H1 (cell line): ENCODE results near the gene TFF2. TPM values are rescaled to one million over a fixed set of nuclear protein-coding genes. Genes with fewer than 3 reads are reported as not detected.

Experiments
- CTCF ChIA-PET: fragments of 300-600 bp; sonication (Branson Sonifier 250); formaldehyde crosslinking; loops from one replicate; lab custom pipeline; 2021; ENCODE audit not compliant: partially characterized antibody; lab: Charles Lee
- POLR2A ChIA-PET: fragments of 300-600 bp; sonication (Branson Sonifier 250); formaldehyde crosslinking; loops from one replicate; lab custom pipeline; 2021; ENCODE audit warnings: inconsistent platforms; ENCODE audit not compliant: partially characterized antibody; lab: Charles Lee
- DNase-seq, 2 experiments: peaks; one replicate each; pipeline versions ENCODE4 v3.0.0 to v3.0.0-alpha.2; 2010 to 2022; ENCODE audit warnings: low spot score in 2 of 2, low read depth in 1 of 2, mixed read lengths in 1 of 2
- FAIRE-seq: peaks from 2 replicates; lab custom pipeline; 2011; peaks lifted over from hg19 to GRCh38; lab: Jason Lieb, UNC
- H2AFZ ChIP-seq: 2 replicates; pipeline ENCODE4 v1.8.1; 2012; ENCODE audit warnings: low read length, inconsistent platforms
- H2AK5ac ChIP-seq: 2 replicates; pipeline ENCODE4 v1.6.1; 2013; ENCODE audit warnings: low read depth, low read length
- H2BK120ac ChIP-seq: replicated peaks from 2 replicates; pipeline ENCODE3; 2013; ENCODE audit warnings: low read depth, low read length, inconsistent platforms
- H2BK12ac ChIP-seq: 2 replicates; pipeline ENCODE4 v1.6.1; 2013; ENCODE audit warnings: low read depth, low read length
- H2BK15ac ChIP-seq: 2 replicates; pipeline ENCODE4 v1.6.1; 2013; ENCODE audit warnings: low read length
- H2BK20ac ChIP-seq: 2 replicates; pipeline ENCODE4 v1.6.1; 2013; ENCODE audit warnings: low read length
- H2BK5ac ChIP-seq: 2 replicates; pipeline ENCODE4 v1.6.1; 2013; ENCODE audit warnings: low read depth, low read length
- H3K14ac ChIP-seq: 2 replicates; pipeline ENCODE4 v1.6.1; 2013; ENCODE audit warnings: inconsistent platforms; ENCODE audit not compliant: insufficient read length
- H3K18ac ChIP-seq: 2 replicates; pipeline ENCODE4 v1.6.1; 2013; ENCODE audit warnings: low read length; ENCODE audit errors: extremely low read depth
- H3K23ac ChIP-seq: 2 replicates; pipeline ENCODE4 v1.6.1; 2013; ENCODE audit warnings: inconsistent platforms; ENCODE audit not compliant: insufficient read length
- H3K23me2 ChIP-seq: 2 replicates; pipeline ENCODE4 v1.6.1; 2013; ENCODE audit warnings: low read depth, low read length
- H3K27ac ChIP-seq: 2 replicates; pipeline ENCODE4 v1.6.1; 2011; ENCODE audit warnings: low read depth, low read length, inconsistent platforms
- H3K27me3 ChIP-seq, 4 experiments: replicated peaks in 1 of 4; 1 replicate in 1 of 4; 2 replicates in 3 of 4; pipeline versions ENCODE4 v1.6.1 to v1.8.1; 2011 to 2013; ENCODE audit warnings: low read length in 3 of 4, mild to moderate bottlenecking in 3 of 4, inconsistent platforms in 2 of 4, mixed read lengths in 2 of 4, moderate library complexity in 1 of 4; ENCODE audit not compliant: control insufficient read depth in 3 of 4, insufficient read depth in 3 of 4; ENCODE audit errors: extremely low read depth in 1 of 4
- H3K36me3 ChIP-seq, 4 experiments: 2 replicates each; pipeline versions ENCODE4 v1.6.1 to v1.8.1; 2011 to 2013; ENCODE audit warnings: mild to moderate bottlenecking in 4 of 4, low read length in 3 of 4, moderate library complexity in 2 of 4, control low read depth in 1 of 4, inconsistent platforms in 1 of 4; ENCODE audit not compliant: insufficient read depth in 4 of 4, control insufficient read depth in 2 of 4
- H3K4ac ChIP-seq: replicated peaks from 2 replicates; pipeline ENCODE3; 2013; ENCODE audit warnings: low read length, low read depth, mixed read lengths, inconsistent platforms; ENCODE audit not compliant: insufficient read length
- H3K4me1 ChIP-seq, 4 experiments: replicated peaks in 1 of 4; 1 replicate in 1 of 4; 2 replicates in 3 of 4; pipeline versions ENCODE4 v1.6.1 to v1.8.1; 2011 to 2013; ENCODE audit warnings: low read length in 3 of 4, inconsistent platforms in 2 of 4, mixed read lengths in 1 of 4; ENCODE audit not compliant: insufficient read depth in 4 of 4, control insufficient read depth in 3 of 4
- H3K4me2 ChIP-seq, 2 experiments: 2 replicates each; pipeline versions ENCODE4 v1.6.1 to v1.8.1; 2011 to 2013; ENCODE audit warnings: low read depth in 2 of 2, low read length in 2 of 2, control low read depth in 1 of 2, inconsistent platforms in 1 of 2, mild to moderate bottlenecking in 1 of 2; ENCODE audit not compliant: insufficient read depth in 1 of 2
- H3K4me3 ChIP-seq, 4 experiments: fragments of 200-600, 300-600 bp in 1 of 4; sonication (generic), shearing (Covaris generic), sonication (Bioruptor Twin) in 1 of 4; 2 replicates each; pipeline versions ENCODE4 v1.5.1 to v1.8.1; 2011 to 2016; ENCODE audit warnings: low read length in 4 of 4, low read depth in 3 of 4, control low read depth in 2 of 4, inconsistent platforms in 2 of 4, mild to moderate bottlenecking in 2 of 4, mixed read lengths in 1 of 4, moderate library complexity in 1 of 4; ENCODE audit not compliant: insufficient read depth in 2 of 4; ENCODE audit errors: extremely low read depth in 1 of 4
- H3K56ac ChIP-seq: replicated peaks from 2 replicates; pipeline ENCODE3; 2013; ENCODE audit warnings: low read depth, mild to moderate bottlenecking, mixed read lengths, low read length, inconsistent platforms; ENCODE audit not compliant: insufficient read length
- H3K79me1 ChIP-seq: 2 replicates; pipeline ENCODE4 v1.6.1; 2013; ENCODE audit warnings: low read depth, low read length, control low read depth
- H3K79me2 ChIP-seq, 2 experiments: 2 replicates each; pipeline versions ENCODE4 v1.6.1 to v1.8.1; 2012 to 2013; ENCODE audit warnings: low read length in 2 of 2, mild to moderate bottlenecking in 2 of 2, inconsistent platforms in 1 of 2; ENCODE audit not compliant: insufficient read depth in 2 of 2, control insufficient read depth in 1 of 2
- H3K9ac ChIP-seq, 4 experiments: replicated peaks in 1 of 4; 1 replicate in 1 of 4; 2 replicates in 3 of 4; pipeline versions ENCODE4 v1.6.1 to v1.8.1; 2011 to 2013; ENCODE audit warnings: low read depth in 3 of 4, low read length in 3 of 4, control low read depth in 2 of 4, mild to moderate bottlenecking in 2 of 4, moderate library complexity in 2 of 4, inconsistent platforms in 1 of 4; ENCODE audit errors: extremely low read depth in 1 of 4
- H3K9me3 ChIP-seq, 2 experiments: 2 replicates each; pipeline versions ENCODE4 v1.6.1 to v1.8.1; 2012 to 2013; ENCODE audit warnings: mild to moderate bottlenecking in 2 of 2, moderate library complexity in 2 of 2, control low read depth in 1 of 2, inconsistent platforms in 1 of 2, low read depth in 1 of 2, low read length in 1 of 2, mixed read lengths in 1 of 2; ENCODE audit not compliant: insufficient read depth in 2 of 2
- H4K20me1 ChIP-seq, 2 experiments: replicated peaks in 1 of 2; 2 replicates each; pipeline versions ENCODE3 to v1.8.1; 2011 to 2013; ENCODE audit warnings: inconsistent platforms in 2 of 2, low read length in 2 of 2, mild to moderate bottlenecking in 1 of 2; ENCODE audit not compliant: insufficient read depth in 2 of 2, control insufficient read depth in 1 of 2
- H4K5ac ChIP-seq: 2 replicates; pipeline ENCODE4 v1.6.1; 2013; ENCODE audit warnings: low read length, low read depth, mixed read lengths, inconsistent platforms; ENCODE audit not compliant: insufficient read length
- H4K8ac ChIP-seq: 2 replicates; pipeline ENCODE4 v1.8.0; 2013; ENCODE audit warnings: mild to moderate bottlenecking, moderate library complexity, low read length, inconsistent platforms; ENCODE audit not compliant: insufficient read depth; ENCODE audit errors: extremely low read depth
- H4K91ac ChIP-seq: replicated peaks from 2 replicates; pipeline ENCODE3; 2013; ENCODE audit warnings: low read length, mixed read lengths, inconsistent platforms; ENCODE audit not compliant: insufficient read length
- SP2 ChIP-seq: IDR thresholded peaks from 2 replicates; pipeline ENCODE4 v1.6.1; 2012; ENCODE audit warnings: mild to moderate bottlenecking, low read length, inconsistent platforms
- TAF1 ChIP-seq: IDR thresholded peaks from 2 replicates; pipeline ENCODE4 v1.6.1; 2011; ENCODE audit warnings: mild to moderate bottlenecking, low read depth, low read length
- WGBS, 2 experiments: shearing (Covaris generic) in 1 of 2; methylation state at CpG; one replicate each; pipeline versions ENCODE4 v1.1.6 to v1.1.7; 2013 to 2015; ENCODE audit warnings: low lambda C conversion rate in 2 of 2, mixed read lengths in 2 of 2, inconsistent platforms in 1 of 2, low coverage in 1 of 2, missing lambda C conversion rate in 1 of 2; ENCODE audit not compliant: insufficient replicate concordance in 2 of 2, insufficient coverage in 1 of 2, insufficient read length in 1 of 2; ENCODE audit errors: extremely low coverage in 1 of 2, missing lambda C conversion rate in 1 of 2; 5-methylcytosine and 5-hydroxymethylcytosine counted together
- polyA plus RNA-seq, 7 experiments: library from polyadenylated mRNA; depleted of rRNA in 3 of 7; stranded (reverse) in 5 of 7; unstranded in 2 of 7; fragments of >200 nt in 5 of 7; fragments of 200-250 nt in 2 of 7; gene quantifications; 1 replicate in 5 of 7; 2 replicates in 1 of 7; 4 replicates in 1 of 7; pipeline versions ENCODE4 v1.2.1 to v1.2.3, GENCODE V29; 2011 to 2013; ENCODE audit warnings: missing spikeins in 2 of 7, mixed read lengths in 2 of 7
- total RNA-seq: library from RNA; stranded (reverse); fragmentation: NEBNext Ultra II Directional; extraction: Animal tissue kit (Norgen Biotek cat#: 25700); gene quantifications from 2 replicates; pipeline ENCODE4 v1.2.1, GENCODE V29; 2021

TFF2 gene
- total and polyA plus RNA-seq, 2 of the 8 experiments (the other 6 are each of a cell fraction or from before 2014, with no cell fraction given), result not detected

GRCh38 chr21:42332557-42333317 lies 18.1 kb downstream of the TFF2 start:
- no peak for TF ChIP-seq SP2
- no peak for TF ChIP-seq TAF1
- ChIA-PET POLR2A (no interaction called here), CTCF (interaction anchor here (11.6 kb wide), 1 partner anchor 18 kb away, joined by 137 read pairs; the partner anchor contains the start of gene TFF3)
- Histone ChIP-seq H2BK12ac (peak overlapping the region; percentile 72; the same call in 1 of the 2 replicates), H2BK20ac (no peak overlapping the region), H3K36me3 (no peaks in the 10 kb centered on the region), H3K14ac (no peak overlapping the region), H3K56ac (no peak overlapping the region), H2AK5ac (no peak overlapping the region), H3K4ac (no peak overlapping the region), H3K18ac (no peak overlapping the region), H4K20me1 (no peaks in the 10 kb centered on the region), H3K79me1 (no peaks in the 10 kb centered on the region), H3K4me3 (no peak overlapping the region), H3K9ac (no peak overlapping the region), H2BK120ac (no peak overlapping the region), H4K8ac (no peak overlapping the region), H2BK15ac (no peak overlapping the region), H2BK5ac (peak overlapping the region; percentile 20; the same call in 1 of the 2 replicates), H3K27me3 (no peaks in the 10 kb centered on the region), H3K9me3 (peaks cover 12 to 16% of the 10 kb centered on the region in 2 experiments), H3K23me2 (no peaks in the 10 kb centered on the region), H2AFZ (no peak overlapping the region), H3K4me1 (peaks cover 0 to 13% (median 2%) of the 10 kb centered on the region in 4 experiments; a peak in 4 of 7 replicates), H3K23ac (no peak overlapping the region), H3K4me2 (no peak overlapping the region), H3K27ac (no peak overlapping the region), H3K79me2 (no peaks in the 10 kb centered on the region), H4K5ac (no peak overlapping the region), H4K91ac (no peak overlapping the region)
- DNase-seq (no peak), FAIRE-seq (no peak)
- 79% methylated on average over 5 of the region's 5 CpGs; no CpG with 5 or more reads in 1 of the 2 experiments for WGBS, 2 experiments
